Panc1 (cell line): Measurements from ENCODE around the gene BTG2. TPM values are rescaled to one million over a fixed set of nuclear protein-coding genes. Genes with fewer than 3 reads are reported as not detected.

ENCODE experiments used
- ATAC-seq: fragments of 200-7000 bp; cut with Tn5 transposase; 2 replicates; pipeline ENCODE4 v1.9.1; 2020; ENCODE audit warnings: mild to moderate bottlenecking, moderate library complexity
- BruUV-seq: library from RNA; stranded (reverse); fragments of 400-500 nt; replicated peaks from 2 replicates; lab custom pipeline; 2021; lab: Mats Ljungman, UMichigan
- CTCF ChIA-PET: fragments of 300-600 bp; sonication (Branson Sonifier 250); formaldehyde crosslinking; loops from one replicate; lab custom pipeline; 2022; ENCODE audit warnings: antibody characterized with exemption; lab: Charles Lee
- POLR2A ChIA-PET: fragments of 300-600 bp; sonication (Branson Sonifier 250); formaldehyde crosslinking; loops from one replicate; lab custom pipeline; 2022; ENCODE audit warnings: antibody characterized with exemption; lab: Charles Lee
- DNase-seq: peaks from one replicate; pipeline ENCODE4 v3.0.0-alpha.2; 2010; ENCODE audit warnings: low read depth, low spot score
- H3K27ac ChIP-seq: 2 replicates; pipeline ENCODE4 v1.5.1; 2011; ENCODE audit warnings: mild to moderate bottlenecking, low read length, inconsistent platforms
- H3K27me3 ChIP-seq: fragments of 200-500 bp; sonication (Bioruptor generic); 2 replicates; pipeline ENCODE4 v1.6.0; 2014; ENCODE audit warnings: low read length, inconsistent platforms; ENCODE audit not compliant: control insufficient read depth, insufficient read depth
- H3K36me3 ChIP-seq: fragments of 200-500 bp; sonication (Bioruptor generic); 2 replicates; pipeline ENCODE4 v1.5.1; 2014; ENCODE audit warnings: inconsistent platforms, mild to moderate bottlenecking, low read length, moderate library complexity; ENCODE audit not compliant: control insufficient read depth, insufficient read depth
- H3K4me1 ChIP-seq: 2 replicates; pipeline ENCODE4 v1.5.1; 2011; ENCODE audit warnings: inconsistent platforms, mild to moderate bottlenecking, low read length, moderate library complexity; ENCODE audit not compliant: control insufficient read depth, insufficient read depth
- H3K4me3 ChIP-seq, 2 experiments: 2 replicates each; pipeline ENCODE4 v1.5.1; 2011 to 2012; ENCODE audit warnings: low read depth in 2 of 2, low read length in 2 of 2, mild to moderate bottlenecking in 2 of 2, inconsistent platforms in 1 of 2, moderate library complexity in 1 of 2
- H3K9me3 ChIP-seq: fragments of 200-500 bp; sonication (Bioruptor generic); 2 replicates; pipeline ENCODE4 v1.5.1; 2014; ENCODE audit warnings: low read depth, mild to moderate bottlenecking, inconsistent platforms, low read length, moderate library complexity; ENCODE audit not compliant: control insufficient read depth, insufficient read depth
- CTCF ChIP-seq: fragments of 450-650 bp; IDR thresholded peaks from 2 replicates; pipeline ENCODE4 v1.5.1; 2017; ENCODE audit warnings: mild to moderate bottlenecking
- POLR2AphosphoS5 ChIP-seq: IDR thresholded peaks from 2 replicates; pipeline ENCODE4 v1.6.1; 2012; ENCODE audit warnings: mild to moderate bottlenecking, low read depth, low read length, moderate library complexity
- REST ChIP-seq, 2 experiments: IDR thresholded peaks; 2 replicates each; pipeline ENCODE4 v1.6.1; 2011 to 2012; ENCODE audit warnings: low read depth in 2 of 2, control low read depth in 1 of 2, low read length in 1 of 2, mild to moderate bottlenecking in 1 of 2, moderate library complexity in 1 of 2; ENCODE audit not compliant: insufficient read depth in 1 of 2
- SIN3A ChIP-seq: IDR thresholded peaks from 2 replicates; pipeline ENCODE4 v1.6.1; 2012; ENCODE audit warnings: low read depth, mild to moderate bottlenecking, low read length, moderate library complexity, borderline replicate concordance; ENCODE audit not compliant: insufficient read depth
- TCF7L2 ChIP-seq: IDR thresholded peaks from 2 replicates; pipeline ENCODE4 v1.6.1; 2011; ENCODE audit warnings: mild to moderate bottlenecking, low read depth, low read length, inconsistent platforms
- in situ Hi-C: cut with HindIII; loops from 2 replicates; pipeline ENCODE4 v1.10.0; 2016; ENCODE audit warnings: low sequenced_read_pairs, low pct_unique_long_range_greater_than_20kb
- intact Hi-C: fragments of 100-400 bp; cut with micrococcal nuclease; formaldehyde crosslinking; loops from one replicate; pipeline ENCODE4 v1.10.0; 2022; ENCODE audit not compliant: unreplicated experiment
- total RNA-seq: library from RNA; stranded (reverse); gene quantifications from one replicate; pipeline ENCODE4 v1.2.1, GENCODE V29; 2021; ENCODE audit not compliant: unreplicated experiment

BTG2 gene
- total RNA-seq, 1 experiment from 2014 or later, result 6.1 TPM

GRCh38 chr1:203343956-203344754 is 38.8 kb downstream of the BTG2 start:
- no peak for ATAC-seq
- DNase-seq, result no peak
- TF ChIP-seq POLR2AphosphoS5, result no peak
- TF ChIP-seq SIN3A, result no peak
- TF ChIP-seq REST (IDR thresholded peaks at IDR 0.05; ENCODE audit: insufficient read depth in 1 of 2, low read depth in 2 of 2, low read length in 1 of 2), result no peak
- no peak for TF ChIP-seq CTCF
- Histone ChIP-seq H3K4me3 (no peak overlapping the region), H3K4me1 (no peaks in the 10 kb centered on the region; the same call in 1 of the 2 replicates), H3K27ac (no peak overlapping the region), H3K9me3 (no peaks in the 10 kb centered on the region), H3K36me3 (no peaks in the 10 kb centered on the region), H3K27me3 (peaks cover 41% of the 10 kb centered on the region)
- BruUV-seq, result no TSS peak
- CTCF ChIA-PET, result interaction anchor here (0.5 to 0.7 kb wide), 4 partner anchors 14 to 155 kb away, joined by 3 to 13 read pairs (median 6); no protein-coding TSS in a partner anchor
- POLR2A ChIA-PET, result no interaction called here
- in situ Hi-C loops, result no loop called here
- intact Hi-C loops, result loop anchor here (5.0 kb wide), 2 partner anchors 98 to 358 kb away; no protein-coding TSS in a partner anchor

GRCh38 chr1:203346060-203346768 is 40.9 kb downstream of the BTG2 start:
- CTCF ChIA-PET, result interaction anchor here (0.6 to 1.0 kb wide), 4 partner anchors 57 to 228 kb away, joined by 3 to 6 read pairs (median 4); no protein-coding TSS in a partner anchor
- in situ Hi-C loops, result no loop called here
- H3K4me3 ChIP-seq, result no peak overlapping the region
- TF ChIP-seq CTCF (peak; percentile 10; the same call in 1 of the 2 replicates), TCF7L2 (no peak)
- POLR2A ChIA-PET, result no interaction called here
- BruUV-seq, result no TSS peak
- H3K9me3 ChIP-seq, result no peaks in the 10 kb centered on the region
- ATAC-seq (no peak), DNase-seq (no peak)
- H3K27ac ChIP-seq, result no peak overlapping the region
- no peaks in the 10 kb centered on the region for H3K36me3 ChIP-seq
- peaks cover 33% of the 10 kb centered on the region for H3K27me3 ChIP-seq
- intact Hi-C loops, result no loop called here
- H3K4me1 ChIP-seq, result no peaks in the 10 kb centered on the region
